CD4-positive, alpha-beta memory T cell (primary cell): ENCODE measurements around the gene ZNF343. TPM values are rescaled to one million over a fixed set of nuclear protein-coding genes. Genes with fewer than 3 reads are reported as not detected.

Experiments
- CTCF ChIA-PET: fragments of 350-600 bp; sonication (Branson Sonifier 250); formaldehyde crosslinking; loops from one replicate; lab custom pipeline; 2021; ENCODE audit warnings: inconsistent platforms; ENCODE audit not compliant: partially characterized antibody; lab: Charles Lee
- POLR2A ChIA-PET: fragments of 350-600 bp; sonication (Branson Sonifier 250); formaldehyde crosslinking; loops from one replicate; lab custom pipeline; 2021; ENCODE audit not compliant: partially characterized antibody; lab: Charles Lee
- DNase-seq, 5 donors: peaks; one replicate each; pipeline versions ENCODE4 v3.0.0 to v3.0.0-alpha.2; 2020 to 2022; ENCODE audit warnings: mixed read lengths in 1 of 5
- H3K27ac ChIP-seq: one replicate; pipeline ENCODE4 v1.7.0; 2013; ENCODE audit warnings: low read depth, low read length
- H3K27me3 ChIP-seq: 2 replicates; pipeline ENCODE4 v1.7.0; 2013; ENCODE audit warnings: mild to moderate bottlenecking, low read length, moderate library complexity; ENCODE audit not compliant: insufficient read depth
- H3K36me3 ChIP-seq: 2 replicates; pipeline ENCODE4 v1.7.0; 2013; ENCODE audit warnings: mild to moderate bottlenecking, low read length, moderate library complexity; ENCODE audit not compliant: insufficient read depth
- H3K4me1 ChIP-seq: 2 replicates; pipeline ENCODE4 v1.7.0; 2013; ENCODE audit warnings: mild to moderate bottlenecking, low read length, moderate library complexity; ENCODE audit not compliant: insufficient read depth
- H3K4me3 ChIP-seq, 2 donors: one replicate each; pipeline ENCODE4 v1.7.0; 2013; ENCODE audit warnings: low read length in 2 of 2, mild to moderate bottlenecking in 1 of 2
- H3K9me3 ChIP-seq, 2 donors: one replicate each; pipeline ENCODE4 v1.7.0; 2013; ENCODE audit warnings: low read length in 2 of 2, control low read depth in 1 of 2; ENCODE audit not compliant: control insufficient read depth in 1 of 2
- H3K27ac Mint-ChIP-seq, 7 donors: one replicate each; pipeline ENCODE4 v1.8.0; 2020 to 2021; ENCODE audit warnings: mixed read lengths in 7 of 7, mild to moderate bottlenecking in 6 of 7, inconsistent platforms in 3 of 7, moderate library complexity in 3 of 7
- H3K27me3 Mint-ChIP-seq, 2 donors: one replicate each; pipeline ENCODE4 v1.8.0; 2020 to 2021; ENCODE audit warnings: mixed read lengths in 2 of 2
- H3K36me3 Mint-ChIP-seq, 2 donors: one replicate each; pipeline ENCODE4 v1.8.0; 2020 to 2021; ENCODE audit warnings: mixed read lengths in 2 of 2, inconsistent platforms in 1 of 2, mild to moderate bottlenecking in 1 of 2
- H3K4me1 Mint-ChIP-seq, 4 donors: one replicate each; pipeline ENCODE4 v1.8.0; 2020 to 2021; ENCODE audit warnings: mixed read lengths in 4 of 4, mild to moderate bottlenecking in 1 of 4
- H3K4me3 Mint-ChIP-seq, 8 donors: one replicate each; pipeline ENCODE4 v1.8.0; 2020 to 2021; ENCODE audit warnings: mixed read lengths in 8 of 8, mild to moderate bottlenecking in 7 of 8, moderate library complexity in 6 of 8, inconsistent platforms in 3 of 8
- H3K9me3 Mint-ChIP-seq, 8 donors: one replicate each; pipeline ENCODE4 v1.8.0; 2020 to 2021; ENCODE audit warnings: mixed read lengths in 8 of 8, mild to moderate bottlenecking in 5 of 8, inconsistent platforms in 3 of 8, moderate library complexity in 1 of 8
- intact Hi-C: fragments of 100-400 bp; cut with micrococcal nuclease; formaldehyde crosslinking; loops from one replicate; pipeline ENCODE4 v1.15.1; 2023
- polyA plus RNA-seq, 2 donors: library from polyadenylated mRNA; unstranded; fragments of 300-500 nt; fragmentation: Illumina TruSeq; gene quantifications; one replicate each; pipeline ENCODE4 v1.2.3, GENCODE V29; 2021
- total RNA-seq, 2 experiments: library from RNA; stranded (reverse); gene quantifications; one replicate each; pipeline ENCODE4 v1.2.3, GENCODE V29; 2021

The ZNF343 gene
- total and polyA plus RNA-seq, 4 experiments from 2014 or later: 2.5 to 12.0 (median 8.9) TPM

DNA sequence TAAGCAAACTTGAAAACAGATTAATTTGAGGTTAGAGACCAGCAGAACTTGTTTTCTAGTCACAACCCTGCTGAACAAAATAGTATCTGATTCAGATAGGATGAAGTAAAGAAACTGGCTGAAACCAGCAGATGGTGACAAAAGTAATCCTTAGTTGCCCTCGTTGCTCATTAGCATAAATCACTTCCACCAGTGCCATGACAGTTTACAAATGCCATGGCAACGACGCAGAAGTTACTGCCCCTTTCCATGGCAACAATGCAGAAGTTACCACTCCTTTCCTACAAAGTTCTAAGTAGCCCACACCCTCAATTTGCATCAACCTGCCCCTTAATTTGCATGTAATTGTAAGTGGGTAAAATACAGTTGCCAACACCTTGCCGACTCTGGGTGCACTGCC lies 61.9 kb downstream of the ZNF343 start:
- no peaks in the 10 kb centered on the region for H3K27me3 Mint-ChIP-seq

More for the DNA sequence above, 61.9 kb downstream of the ZNF343 start:
- H3K4me1 ChIP-seq: peaks cover 4% of the 10 kb centered on the region
- Mint-ChIP-seq H3K4me3 (no peak overlapping the region), H3K36me3 (peaks cover 0 to 3% of the 10 kb centered on the region in 2 donors), H3K4me1 (peaks cover 7 to 21% (median 14%) of the 10 kb centered on the region in 4 donors), H3K9me3 (peaks cover 0 to 7% (median 1%) of the 10 kb centered on the region in 8 donors), H3K27ac (no peak overlapping the region)
- ChIA-PET CTCF (interaction anchor here (1.2 kb wide), 1 partner anchor 11 kb away, joined by 5 read pairs; no protein-coding TSS in a partner anchor), POLR2A (no interaction called here)
- H3K36me3 ChIP-seq: no peaks in the 10 kb centered on the region
- no peaks in the 10 kb centered on the region for H3K27me3 ChIP-seq
- no peak for DNase-seq
- H3K9me3 ChIP-seq: no peaks in the 10 kb centered on the region
- H3K27ac ChIP-seq: no peak overlapping the region
- intact Hi-C loops: no loop called here
- H3K4me3 ChIP-seq: no peak overlapping the region

Other genes with a start within 250 kb of the ZNF343 start
- gene TGM3, start 212.9 kb downstream of the ZNF343 start, total RNA-seq: not detected
- gene TGM3, start 212.9 kb downstream of the ZNF343 start, polyA plus RNA-seq: not detected
- gene TGM6, start 128.0 kb downstream of the ZNF343 start, total RNA-seq: not detected
- not detected for gene TGM6, start 128.0 kb downstream of the ZNF343 start, polyA plus RNA-seq
- gene SNRPB, start 38.1 kb downstream of the ZNF343 start, total RNA-seq: 10 to 100 TPM; 96.2 to 99.3 TPM
- 100 to 1,000 TPM; 243 to 264 TPM for gene SNRPB, start 38.1 kb downstream of the ZNF343 start, polyA plus RNA-seq
- gene TMC2, start 27.7 kb upstream of the ZNF343 start, total RNA-seq: not detected
- gene TMC2, start 27.7 kb upstream of the ZNF343 start, polyA plus RNA-seq: not detected
- gene NOP56, start 143.7 kb upstream of the ZNF343 start, total RNA-seq: 100 to 1,000 TPM; 258 to 270 TPM
- 100 to 1,000 TPM in 1 of 2 donors, 10 to 100 TPM in 1; 83.4 to 136 TPM for gene NOP56, start 143.7 kb upstream of the ZNF343 start, polyA plus RNA-seq
- 10 to 100 TPM; 93.3 to 96.5 TPM for gene IDH3B, start 155.3 kb upstream of the ZNF343 start, total RNA-seq
- 100 to 1,000 TPM in 1 of 2 donors, 10 to 100 TPM in 1; 88.1 to 132 TPM for gene IDH3B, start 155.3 kb upstream of the ZNF343 start, polyA plus RNA-seq
- gene EBF4, start 183.9 kb upstream of the ZNF343 start, total RNA-seq: 1 to 10 TPM; 2.8 to 3.1 TPM
- gene EBF4, start 183.9 kb upstream of the ZNF343 start, polyA plus RNA-seq: under 1 TPM in 1 of 2 donors, not detected in 1; 0.65 TPM